Measurements from ENCODE around the gene TAS2R30.

- TF ChIP-seq SMAD3 (CRISPR knock-in tag; IDR thresholded peaks at IDR 0.05; ENCODE audit: borderline replicate concordance), result no peak
- no peak for TF ChIP-seq HMGXB4 (CRISPR knock-in tag; IDR thresholded peaks at IDR 0.05)
- TF ChIP-seq IRF1 (CRISPR knock-in tag; IDR thresholded peaks at IDR 0.05), result no peak
- TF ChIP-seq USF2 (CRISPR knock-in tag; IDR thresholded peaks at IDR 0.05), result no peak
- no peak for TF ChIP-seq JUN (CRISPR knock-in tag; IDR thresholded peaks at IDR 0.05)
- no peak for TF ChIP-seq CTCF (IDR thresholded peaks at IDR 0.05)
- TF ChIP-seq ATF1 (CRISPR knock-in tag; IDR thresholded peaks at IDR 0.05), result no peak
- TF ChIP-seq ATF2 (CRISPR knock-in tag; IDR thresholded peaks at IDR 0.05; ENCODE audit: borderline replicate concordance, low read depth), result no peak
- TF ChIP-seq ZNF423 (CRISPR knock-in tag; IDR thresholded peaks at IDR 0.05), result no peak
- no peak for TF ChIP-seq RELA (CRISPR knock-in tag; IDR thresholded peaks at IDR 0.05; ENCODE audit: borderline replicate concordance)
- no peak for TF ChIP-seq ZBTB43 (CRISPR knock-in tag; IDR thresholded peaks at IDR 0.05)
- TF ChIP-seq CREB1 (CRISPR knock-in tag; IDR thresholded peaks at IDR 0.05), result no peak
- TF ChIP-seq FOXK1 (CRISPR knock-in tag; IDR thresholded peaks at IDR 0.05), result no peak
- no peak for TF ChIP-seq ATF6 (CRISPR knock-in tag; IDR thresholded peaks at IDR 0.05)
Observed at GRCh38 chr12:11154400-11154925, 20.0 kb upstream of the TAS2R30 start.
